ENCODE results near the gene AFF1. TPM values are rescaled to one million over a fixed set of nuclear protein-coding genes. Genes with fewer than 3 reads are reported as not detected.

AFF1 gene
- total RNA-seq, 2 experiments from 2014 or later, result 28.7 to 69.7 TPM

DNA sequence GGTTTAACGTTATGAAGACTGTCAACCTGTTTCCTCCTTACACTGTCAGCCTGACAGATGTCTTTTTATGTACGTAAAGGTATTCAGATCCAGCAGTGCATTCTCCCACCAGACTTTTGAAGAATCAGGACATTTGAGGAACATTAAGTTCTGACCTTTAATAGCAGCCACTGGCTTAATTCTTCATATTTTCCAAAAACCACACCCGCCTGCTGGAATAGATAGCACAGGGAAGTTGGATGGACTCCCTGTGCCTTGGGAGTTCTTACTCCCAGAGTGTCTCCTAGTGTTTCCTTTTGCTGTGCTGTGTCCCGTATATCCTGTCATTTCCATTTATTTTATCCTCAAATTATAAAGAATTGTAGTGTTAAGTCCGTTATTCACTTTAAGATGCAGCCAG lies 94.5 kb downstream of the AFF1 start:
- TF ChIP-seq, protein P1, sequence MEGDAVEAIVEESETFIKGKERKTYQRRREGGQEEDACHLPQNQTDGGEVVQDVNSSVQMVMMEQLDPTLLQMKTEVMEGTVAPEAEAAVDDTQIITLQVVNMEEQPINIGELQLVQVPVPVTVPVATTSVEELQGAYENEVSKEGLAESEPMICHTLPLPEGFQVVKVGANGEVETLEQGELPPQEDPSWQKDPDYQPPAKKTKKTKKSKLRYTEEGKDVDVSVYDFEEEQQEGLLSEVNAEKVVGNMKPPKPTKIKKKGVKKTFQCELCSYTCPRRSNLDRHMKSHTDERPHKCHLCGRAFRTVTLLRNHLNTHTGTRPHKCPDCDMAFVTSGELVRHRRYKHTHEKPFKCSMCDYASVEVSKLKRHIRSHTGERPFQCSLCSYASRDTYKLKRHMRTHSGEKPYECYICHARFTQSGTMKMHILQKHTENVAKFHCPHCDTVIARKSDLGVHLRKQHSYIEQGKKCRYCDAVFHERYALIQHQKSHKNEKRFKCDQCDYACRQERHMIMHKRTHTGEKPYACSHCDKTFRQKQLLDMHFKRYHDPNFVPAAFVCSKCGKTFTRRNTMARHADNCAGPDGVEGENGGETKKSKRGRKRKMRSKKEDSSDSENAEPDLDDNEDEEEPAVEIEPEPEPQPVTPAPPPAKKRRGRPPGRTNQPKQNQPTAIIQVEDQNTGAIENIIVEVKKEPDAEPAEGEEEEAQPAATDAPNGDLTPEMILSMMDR (conservative IDR thresholded peaks at IDR 0.05; ENCODE audit: low read length), result no peak
- no peak for TF ChIP-seq EZH2phosphoT487 (IDR thresholded peaks at IDR 0.05; ENCODE audit: borderline replicate concordance, low read depth, low read length)
- Histone ChIP-seq H4K20me1 (ENCODE audit: insufficient read depth, low read length) (no peaks in the 10 kb centered on the region; the same call in 1 of the 2 replicates), H3K36me3 (ENCODE audit: insufficient read depth, low read length) (no peaks in the 10 kb centered on the region), H3K9me2 (ENCODE audit: insufficient read depth, low read length) (no peaks in the 10 kb centered on the region), H3K79me2 (ENCODE audit: insufficient read depth, low read depth, low read length) (peaks cover 70% of the 10 kb centered on the region; the same call in 1 of the 2 replicates), H3K9me3 (ENCODE audit: low read length) (no peaks in the 10 kb centered on the region), H2AFZ (ENCODE audit: low read length) (no peak overlapping the region), H3K4me1 (ENCODE audit: insufficient read depth, low read length, poor library complexity, severe bottlenecking) (peaks cover 43% of the 10 kb centered on the region), H3K27ac (ENCODE audit: low read depth, low read length, poor library complexity, severe bottlenecking) (no peak overlapping the region), H3K4me3 (ENCODE audit: low read depth, low read length, poor library complexity, severe bottlenecking) (no peak overlapping the region), H3K4me2 (ENCODE audit: low read length) (no peak overlapping the region)
- intact Hi-C loops (cut with micrococcal nuclease; ENCODE audit: unreplicated experiment), result no loop called here
- no TSS peak for BruUV-seq (replicated peaks)
- ChIA-PET CTCF (ENCODE audit: unreplicated experiment) (no interaction called here), POLR2A (no interaction called here)
- no peak for DNase-seq (ENCODE audit: low spot score)

DNA sequence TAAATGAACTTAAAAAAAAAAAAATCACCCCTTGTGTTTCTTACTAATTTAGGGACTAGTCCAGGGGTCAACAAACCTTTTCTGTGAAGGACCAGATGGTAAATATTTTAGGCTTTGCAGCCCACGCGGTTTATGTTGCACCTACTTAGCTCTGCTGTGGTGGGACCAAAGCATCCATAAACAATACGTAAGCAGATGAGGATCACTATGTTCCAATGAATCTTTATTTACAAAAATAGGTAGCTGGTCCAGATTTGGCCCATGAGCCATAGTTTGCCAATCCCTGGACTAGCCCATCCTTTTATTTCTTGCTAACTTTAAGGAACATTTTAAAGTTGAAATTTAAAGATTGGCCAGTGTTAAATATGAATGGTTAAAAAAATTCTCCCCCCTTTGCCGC lies 95.3 kb downstream of the AFF1 start:
- TF ChIP-seq, protein P1 (conservative IDR thresholded peaks at IDR 0.05; ENCODE audit: low read length), result no peak
- TF ChIP-seq EZH2phosphoT487 (IDR thresholded peaks at IDR 0.05; ENCODE audit: borderline replicate concordance, low read depth, low read length), result no peak
- peaks cover 77% of the 10 kb centered on the region; the same call in 1 of the 2 replicates for H3K79me2 ChIP-seq (ENCODE audit: insufficient read depth, low read depth, low read length)
- H3K4me2 ChIP-seq (ENCODE audit: low read length), result no peak overlapping the region
- H2AFZ ChIP-seq (ENCODE audit: low read length), result no peak overlapping the region
- CTCF ChIA-PET (ENCODE audit: unreplicated experiment), result no interaction called here
- H3K27ac ChIP-seq (ENCODE audit: low read depth, low read length, poor library complexity, severe bottlenecking), result no peak overlapping the region
- H4K20me1 ChIP-seq (ENCODE audit: insufficient read depth, low read length), result no peaks in the 10 kb centered on the region; the same call in 1 of the 2 replicates
- DNase-seq (ENCODE audit: low spot score), result no peak
- H3K9me3 ChIP-seq (ENCODE audit: low read length), result no peaks in the 10 kb centered on the region
- H3K4me3 ChIP-seq (ENCODE audit: low read depth, low read length, poor library complexity, severe bottlenecking), result no peak overlapping the region
- intact Hi-C loops (cut with micrococcal nuclease; ENCODE audit: unreplicated experiment), result no loop called here
- H3K4me1 ChIP-seq (ENCODE audit: insufficient read depth, low read length, poor library complexity, severe bottlenecking), result peaks cover 43% of the 10 kb centered on the region
- POLR2A ChIA-PET, result interaction anchor here (1.4 kb wide), 1 partner anchor 11 kb away, joined by 9 read pairs; no protein-coding TSS in a partner anchor
- no peaks in the 10 kb centered on the region for H3K36me3 ChIP-seq (ENCODE audit: insufficient read depth, low read length)
- BruUV-seq (replicated peaks), result no TSS peak
- no peaks in the 10 kb centered on the region for H3K9me2 ChIP-seq (ENCODE audit: insufficient read depth, low read length)

DNA sequence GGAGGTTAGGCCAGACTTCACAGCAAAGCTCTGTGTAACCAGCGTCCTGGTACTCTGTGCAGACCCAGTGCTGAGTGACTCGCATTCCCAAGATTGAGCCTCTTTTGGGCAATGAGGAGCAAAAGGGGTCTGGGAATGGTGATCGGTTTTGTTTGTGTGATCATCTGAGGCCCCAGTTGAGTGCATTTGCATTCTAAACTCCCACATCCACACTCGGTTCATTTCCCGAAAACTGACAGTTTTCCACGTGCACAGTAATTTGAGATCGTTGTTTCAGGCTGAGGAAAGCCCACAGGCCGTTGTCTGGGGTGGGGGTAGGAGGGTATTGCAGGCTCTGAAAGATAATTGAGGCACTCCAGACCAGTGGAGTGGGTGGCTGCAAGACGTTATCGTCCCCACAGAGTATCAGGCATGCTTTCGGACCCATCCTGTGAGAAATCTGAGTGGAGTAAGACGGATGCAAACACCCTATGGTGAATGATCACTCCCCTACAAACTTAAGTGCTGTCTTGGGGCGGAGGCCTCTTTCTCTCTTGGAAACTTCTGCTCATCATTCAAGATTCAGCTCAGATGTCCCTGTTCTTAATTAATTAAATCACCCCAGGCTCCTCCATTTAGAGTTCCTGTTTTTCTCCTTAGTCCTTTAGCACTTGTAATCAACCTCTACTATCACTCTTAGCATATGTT lies 96.1 kb downstream of the AFF1 start:
- POLR2A ChIA-PET, result interaction anchor here (1.4 kb wide), 1 partner anchor 10 kb away, joined by 9 read pairs; no protein-coding TSS in a partner anchor
- Histone ChIP-seq H3K79me2 (ENCODE audit: insufficient read depth, low read depth, low read length) (peaks cover 75% of the 10 kb centered on the region; the same call in 1 of the 2 replicates), H4K20me1 (ENCODE audit: insufficient read depth, low read length) (peaks cover 3% of the 10 kb centered on the region), H3K4me2 (ENCODE audit: low read length) (no peak overlapping the region), H3K27ac (ENCODE audit: low read depth, low read length, poor library complexity, severe bottlenecking) (no peak overlapping the region), H3K4me1 (ENCODE audit: insufficient read depth, low read length, poor library complexity, severe bottlenecking) (peaks cover 48% of the 10 kb centered on the region), H3K36me3 (ENCODE audit: insufficient read depth, low read length) (no peaks in the 10 kb centered on the region), H2AFZ (ENCODE audit: low read length) (no peak overlapping the region), H3K4me3 (ENCODE audit: low read depth, low read length, poor library complexity, severe bottlenecking) (no peak overlapping the region), H3K9me2 (ENCODE audit: insufficient read depth, low read length) (no peaks in the 10 kb centered on the region), H3K9me3 (ENCODE audit: low read length) (no peaks in the 10 kb centered on the region)
- TF ChIP-seq, protein P1 (conservative IDR thresholded peaks at IDR 0.05; ENCODE audit: low read length), result no peak
- no peak for TF ChIP-seq EZH2phosphoT487 (IDR thresholded peaks at IDR 0.05; ENCODE audit: borderline replicate concordance, low read depth, low read length)
- no peak for DNase-seq (ENCODE audit: low spot score)
- BruUV-seq (replicated peaks), result no TSS peak
- intact Hi-C loops (cut with micrococcal nuclease; ENCODE audit: unreplicated experiment), result no loop called here
- CTCF ChIA-PET (ENCODE audit: unreplicated experiment), result no interaction called here
